HG03378 (cell line): ENCODE measurements around the gene SLC25A23.
"Not testable (repeated sequence)": the region's sequence is repeated elsewhere in the genome, so short reads cannot be mapped to it uniquely, and the experiment has no call there.

ENCODE experiments used
- ATAC-seq: cut with Tn5 transposase; IDR thresholded peaks from one replicate; pipeline ENCODE4 v1.9.1; 2021; ENCODE audit warnings: mild to moderate bottlenecking, moderate library complexity; ENCODE audit not compliant: unreplicated experiment

SLC25A23 gene

GRCh38 chr19:6459262-6460098, at the start of gene SLC25A23:
Gene SLC25A23, minus strand, starts transcription at chr19:6459792. Its CDS starts 164 bp downstream, at chr19:6459628.
- peak; percentile 4 for ATAC-seq

- ATAC-seq = not testable (repeated sequence)
Observed at GRCh38 chr19:6508028-6508771, 48.6 kb upstream of the SLC25A23 start.

- no peak for ATAC-seq
Observed at GRCh38 chr19:6503407-6504201, 44.0 kb upstream of the SLC25A23 start.

- no peak for ATAC-seq
Observed at GRCh38 chr19:6501740-6502648, 42.4 kb upstream of the SLC25A23 start, which contains the start of gene TUBB4A. Gene TUBB4A, minus strand, starts transcription at chr19:6502309. Its CDS starts 97 bp downstream, at chr19:6502212.

GRCh38 chr19:6500837-6501739, 41.5 kb upstream of the SLC25A23 start:
- ATAC-seq = no peak

GRCh38 chr19:6499052-6499790, 39.6 kb upstream of the SLC25A23 start:
- ATAC-seq = no peak

- no peak for ATAC-seq
Observed at GRCh38 chr19:6498294-6499036, 38.9 kb upstream of the SLC25A23 start.

- ATAC-seq = no peak
Observed at GRCh38 chr19:6495947-6496346, 36.4 kb upstream of the SLC25A23 start.

GRCh38 chr19:6494438-6495036, 34.9 kb upstream of the SLC25A23 start:
- no peak for ATAC-seq

- ATAC-seq = no peak
Observed at GRCh38 chr19:6491802-6492592, 32.4 kb upstream of the SLC25A23 start.

GRCh38 chr19:6490134-6490533, 30.5 kb upstream of the SLC25A23 start:
- ATAC-seq = no peak

GRCh38 chr19:6489278-6490061, 29.9 kb upstream of the SLC25A23 start:
- ATAC-seq = peak; percentile 69

- no peak for ATAC-seq
Observed at GRCh38 chr19:6484831-6485230, 25.2 kb upstream of the SLC25A23 start.

GRCh38 chr19:6484230-6484629, 24.6 kb upstream of the SLC25A23 start:
- no peak for ATAC-seq

- ATAC-seq = no peak
Observed at GRCh38 chr19:6483235-6483634, 23.6 kb upstream of the SLC25A23 start.

GRCh38 chr19:6482343-6482686, 22.7 kb upstream of the SLC25A23 start:
- ATAC-seq = no peak
